Activated B cell treated with CpG ODN at 0.5 μM for 24 hours (primary cell): ENCODE results near the gene H19. TPM values are rescaled to one million over a fixed set of nuclear protein-coding genes. Genes with fewer than 3 reads are reported as not detected.

Source experiments
- total RNA-seq: library from RNA; stranded (reverse); gene quantifications from 2 replicates; pipeline ENCODE4 v1.2.3, GENCODE V29; 2022

H19 gene
- total RNA-seq, 1 donor from 2014 or later, result not detected

Other genes with a start within 250 kb of the H19 start
- gene IFITM10, start 247.2 kb downstream of the H19 start, total RNA-seq, result not detected in 2 replicates
- 33.2 and 39.2 TPM in 2 replicates for gene CTSD, start 233.9 kb downstream of the H19 start, total RNA-seq
- gene SYT8, start 162.9 kb downstream of the H19 start, total RNA-seq, result not detected in 2 replicates
- 1.0 and 1.5 TPM in 2 replicates for gene TNNI2, start 158.9 kb downstream of the H19 start, total RNA-seq
- 301 and 303 TPM in 2 replicates for gene LSP1, start 144.8 kb downstream of the H19 start, total RNA-seq
- 0.16 TPM in 1 of 2 replicates, not detected in the other for gene PRR33, start 105.9 kb downstream of the H19 start, total RNA-seq
- 2.9 and 3.5 TPM in 2 replicates for gene TNNT3, start 78.1 kb downstream of the H19 start, total RNA-seq
- gene MRPL23, start 50.5 kb downstream of the H19 start, total RNA-seq, result 89.8 and 95.0 TPM in 2 replicates
- not detected in 2 replicates for gene IGF2, start 141.5 kb upstream of the H19 start, total RNA-seq
- gene INS, start 163.4 kb upstream of the H19 start, total RNA-seq, result not detected in 2 replicates
- gene TH, start 174.0 kb upstream of the H19 start, total RNA-seq, result not detected in 2 replicates